ENCODE data around the gene ZNF598. TPM values are rescaled to one million over a fixed set of nuclear protein-coding genes. Genes with fewer than 3 reads are reported as not detected.

ZNF598 gene
- total RNA-seq, 1 donor from 2014 or later: 52.7 TPM

DNA sequence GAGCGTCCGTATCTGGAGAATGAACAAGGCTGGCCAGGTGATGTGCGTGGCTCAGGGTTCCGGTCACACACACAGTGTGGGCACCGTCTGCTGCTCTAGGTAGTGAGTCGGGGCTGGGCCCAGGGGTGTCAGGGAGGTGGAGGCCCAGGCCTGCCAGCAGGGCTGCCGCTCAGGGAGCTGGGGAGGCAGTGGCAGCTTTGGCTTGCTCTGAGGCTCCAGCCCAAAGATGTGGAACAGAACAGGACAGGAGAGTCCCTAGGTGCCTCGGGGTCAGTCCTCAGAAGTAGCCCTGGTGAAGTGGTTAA lies 33.5 kb downstream of the ZNF598 start:
- Mint-ChIP-seq H3K4me3 (no peak overlapping the region), H3K27me3 (ENCODE audit: low read depth) (peaks cover 29% of the 10 kb centered on the region), H3K27ac (no peak overlapping the region), H3K36me3 (peaks cover 9% of the 10 kb centered on the region), H3K9me3 (no peaks in the 10 kb centered on the region), H3K4me1 (peaks cover 20% of the 10 kb centered on the region)
- TF ChIP-seq, protein P1, sequence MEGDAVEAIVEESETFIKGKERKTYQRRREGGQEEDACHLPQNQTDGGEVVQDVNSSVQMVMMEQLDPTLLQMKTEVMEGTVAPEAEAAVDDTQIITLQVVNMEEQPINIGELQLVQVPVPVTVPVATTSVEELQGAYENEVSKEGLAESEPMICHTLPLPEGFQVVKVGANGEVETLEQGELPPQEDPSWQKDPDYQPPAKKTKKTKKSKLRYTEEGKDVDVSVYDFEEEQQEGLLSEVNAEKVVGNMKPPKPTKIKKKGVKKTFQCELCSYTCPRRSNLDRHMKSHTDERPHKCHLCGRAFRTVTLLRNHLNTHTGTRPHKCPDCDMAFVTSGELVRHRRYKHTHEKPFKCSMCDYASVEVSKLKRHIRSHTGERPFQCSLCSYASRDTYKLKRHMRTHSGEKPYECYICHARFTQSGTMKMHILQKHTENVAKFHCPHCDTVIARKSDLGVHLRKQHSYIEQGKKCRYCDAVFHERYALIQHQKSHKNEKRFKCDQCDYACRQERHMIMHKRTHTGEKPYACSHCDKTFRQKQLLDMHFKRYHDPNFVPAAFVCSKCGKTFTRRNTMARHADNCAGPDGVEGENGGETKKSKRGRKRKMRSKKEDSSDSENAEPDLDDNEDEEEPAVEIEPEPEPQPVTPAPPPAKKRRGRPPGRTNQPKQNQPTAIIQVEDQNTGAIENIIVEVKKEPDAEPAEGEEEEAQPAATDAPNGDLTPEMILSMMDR (IDR thresholded peaks at IDR 0.05; ENCODE audit: unreplicated experiment): no peak
- DNase-seq (ENCODE audit: low spot score in 2 of 2, unreplicated experiment in 2 of 2): no peak

DNA sequence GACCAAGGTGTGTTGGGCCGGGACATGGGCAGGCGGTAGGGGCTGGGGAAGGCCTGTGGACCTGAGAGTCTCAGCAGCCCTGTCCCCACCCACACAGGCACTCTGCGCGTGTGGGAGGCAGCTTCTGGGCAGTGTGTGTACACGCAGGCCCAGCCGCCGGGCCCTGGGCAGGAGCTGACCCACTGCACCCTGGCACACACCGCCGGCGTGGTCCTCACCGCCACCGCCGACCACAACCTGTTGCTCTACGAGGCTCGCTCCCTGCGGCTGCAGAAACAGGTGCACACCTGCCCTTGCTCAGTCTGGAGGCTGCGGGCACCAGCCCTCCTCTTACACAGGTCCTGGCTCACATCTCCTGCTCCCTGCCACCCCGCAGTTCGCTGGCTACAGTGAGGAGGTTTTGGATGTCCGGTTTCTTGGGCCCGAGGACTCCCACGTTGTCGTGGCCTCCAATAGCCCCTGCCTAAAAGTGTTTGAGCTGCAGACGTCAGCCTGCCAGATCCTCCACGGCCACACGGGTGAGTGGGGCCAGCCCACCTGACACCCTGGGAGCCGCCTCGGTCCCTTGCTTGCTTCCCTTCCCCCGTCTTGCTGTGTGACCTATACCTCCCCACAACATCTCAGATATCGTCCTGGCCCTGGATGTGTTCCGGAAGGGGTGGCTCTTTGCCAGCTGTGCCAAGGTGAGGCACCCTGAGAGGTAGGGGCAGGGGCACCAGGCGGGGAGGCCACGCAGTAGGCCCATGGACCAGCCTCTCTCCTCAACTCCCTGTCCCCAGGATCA lies 34.0 kb downstream of the ZNF598 start:
- peaks cover 22% of the 10 kb centered on the region for H3K4me1 Mint-ChIP-seq
- H3K27me3 Mint-ChIP-seq (ENCODE audit: low read depth): peaks cover 23% of the 10 kb centered on the region
- peaks cover 9% of the 10 kb centered on the region for H3K36me3 Mint-ChIP-seq
- TF ChIP-seq, protein P1 (IDR thresholded peaks at IDR 0.05; ENCODE audit: unreplicated experiment): no peak
- H3K27ac Mint-ChIP-seq: no peak overlapping the region
- no peaks in the 10 kb centered on the region for H3K9me3 Mint-ChIP-seq
- no peak for DNase-seq (ENCODE audit: low spot score in 2 of 2, unreplicated experiment in 2 of 2)
- no peak overlapping the region for H3K4me3 Mint-ChIP-seq

DNA sequence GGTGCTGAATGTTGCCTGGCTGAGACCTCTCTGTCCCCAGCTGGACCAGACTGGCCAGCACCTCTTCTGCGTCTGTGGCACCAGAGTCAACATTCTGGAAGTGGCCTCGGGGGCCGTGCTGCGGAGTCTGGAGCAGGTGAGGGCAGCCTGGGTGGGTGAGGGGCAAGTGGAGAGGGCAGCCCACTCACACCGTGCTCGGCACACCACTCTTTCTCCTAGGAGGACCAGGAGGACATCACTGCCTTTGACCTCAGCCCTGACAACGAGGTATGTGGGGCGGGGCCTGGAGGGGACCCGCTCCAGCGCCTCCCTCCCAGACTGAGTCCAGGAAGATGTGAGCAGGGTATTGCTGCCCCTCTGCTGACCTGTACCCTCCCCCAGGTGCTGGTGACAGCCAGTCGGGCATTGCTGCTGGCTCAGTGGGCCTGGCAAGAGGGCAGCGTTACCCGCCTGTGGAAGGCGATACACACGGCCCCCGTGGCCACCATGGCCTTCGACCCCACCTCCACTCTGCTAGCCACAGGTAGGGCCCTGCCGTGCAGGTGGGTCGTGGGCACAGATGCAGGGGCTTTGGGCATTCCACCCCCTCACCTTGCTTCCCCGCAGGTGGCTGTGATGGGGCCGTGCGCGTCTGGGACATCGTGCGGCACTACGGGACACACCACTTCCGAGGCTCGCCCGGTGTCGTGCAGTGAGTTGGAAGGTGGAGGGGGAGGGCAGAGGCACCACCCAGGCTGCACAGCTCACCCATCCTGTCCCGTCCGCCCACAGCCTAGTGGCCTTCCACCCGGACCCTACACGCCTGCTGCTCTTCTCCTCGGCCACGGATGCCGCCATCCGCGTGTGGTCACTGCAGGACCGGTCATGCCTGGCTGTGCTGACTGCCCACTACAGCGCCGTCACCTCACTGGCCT lies 35.2 kb downstream of the ZNF598 start:
- peaks cover 22% of the 10 kb centered on the region for H3K4me1 Mint-ChIP-seq
- TF ChIP-seq, protein P1 (IDR thresholded peaks at IDR 0.05; ENCODE audit: unreplicated experiment): no peak
- peak overlapping the region; percentile 38 for H3K4me3 Mint-ChIP-seq
- peaks cover 11% of the 10 kb centered on the region for H3K27me3 Mint-ChIP-seq (ENCODE audit: low read depth)
- H3K9me3 Mint-ChIP-seq: no peaks in the 10 kb centered on the region
- DNase-seq (ENCODE audit: low spot score in 2 of 2, unreplicated experiment in 2 of 2): no peak
- H3K36me3 Mint-ChIP-seq: peaks cover 9% of the 10 kb centered on the region
- H3K27ac Mint-ChIP-seq: no peak overlapping the region

DNA sequence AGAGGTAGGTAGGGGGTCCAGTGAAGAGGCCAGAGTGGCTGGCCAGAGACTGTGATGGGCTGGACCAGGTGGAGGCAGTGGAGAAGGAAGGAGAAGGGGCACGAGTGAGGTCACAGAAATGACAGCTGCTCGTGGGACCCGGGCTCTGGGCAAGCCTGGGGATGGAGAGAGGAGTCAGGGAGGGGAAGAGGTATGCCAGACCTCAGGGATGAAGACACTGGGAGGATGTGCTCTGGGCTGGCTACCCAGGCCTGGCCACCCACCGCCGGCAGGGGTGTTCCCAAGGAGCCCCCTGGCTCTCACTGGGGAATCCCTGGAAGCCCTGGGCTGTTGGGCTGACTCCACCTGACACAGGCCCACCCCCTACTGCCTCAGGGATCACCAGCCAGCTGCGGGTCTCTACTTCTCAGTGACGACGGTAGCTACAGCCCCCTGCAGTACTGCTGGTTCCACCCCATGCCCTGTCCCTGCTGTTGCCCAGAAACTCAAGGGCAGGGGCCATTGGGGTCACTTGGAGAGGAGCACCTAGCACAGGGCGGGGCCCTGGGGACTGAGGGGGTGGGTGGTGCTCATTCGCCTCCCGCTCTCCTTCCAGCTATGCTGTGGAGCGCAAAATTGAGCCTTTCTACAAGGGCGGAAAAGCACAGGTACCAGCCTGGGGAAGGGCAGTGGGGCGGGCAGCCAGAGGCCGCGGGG lies 36.0 kb downstream of the ZNF598 start:
- H3K27me3 Mint-ChIP-seq (ENCODE audit: low read depth): peaks cover 6% of the 10 kb centered on the region
- H3K9me3 Mint-ChIP-seq: no peaks in the 10 kb centered on the region
- peak overlapping the region; percentile 45 for H3K4me3 Mint-ChIP-seq
- no peak for DNase-seq (ENCODE audit: low spot score in 2 of 2, unreplicated experiment in 2 of 2)
- TF ChIP-seq, protein P1 (IDR thresholded peaks at IDR 0.05; ENCODE audit: unreplicated experiment): no peak
- H3K4me1 Mint-ChIP-seq: peaks cover 22% of the 10 kb centered on the region
- peaks cover 9% of the 10 kb centered on the region for H3K36me3 Mint-ChIP-seq
- H3K27ac Mint-ChIP-seq: no peak overlapping the region

DNA sequence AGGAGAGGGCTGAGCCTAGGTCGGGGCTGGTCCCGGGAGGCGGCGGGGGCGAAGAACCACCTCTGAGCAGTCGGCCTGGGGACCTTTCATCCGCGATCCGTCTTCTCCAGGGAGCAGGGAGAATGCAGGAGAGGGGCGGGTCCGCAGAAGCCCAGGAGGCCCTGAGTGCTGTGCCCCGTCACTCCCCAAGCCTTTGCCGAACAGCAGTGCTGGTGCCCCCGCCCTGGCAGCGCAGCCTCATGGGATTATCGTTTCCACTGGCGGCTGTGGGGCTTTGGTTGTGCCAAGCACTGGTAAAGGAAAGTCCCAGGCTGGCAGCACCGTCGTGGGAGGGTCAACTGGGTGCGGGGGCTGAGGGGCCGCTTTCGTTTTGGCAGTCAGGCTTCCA lies 37.1 kb downstream of the ZNF598 start:
- TF ChIP-seq, protein P1 (IDR thresholded peaks at IDR 0.05; ENCODE audit: unreplicated experiment): no peak
- peaks cover 7% of the 10 kb centered on the region for H3K36me3 Mint-ChIP-seq
- DNase-seq (ENCODE audit: low spot score in 2 of 2, unreplicated experiment in 2 of 2): no peak

More for the DNA sequence above, 37.1 kb downstream of the ZNF598 start:
- peak overlapping the region; percentile 93 for H3K4me3 Mint-ChIP-seq
- H3K27me3 Mint-ChIP-seq (ENCODE audit: low read depth): peaks cover 1% of the 10 kb centered on the region
- H3K4me1 Mint-ChIP-seq: peaks cover 22% of the 10 kb centered on the region
- H3K9me3 Mint-ChIP-seq: no peaks in the 10 kb centered on the region
- H3K27ac Mint-ChIP-seq: peak overlapping the region; percentile 97

All from mesothelial cell of epicardium (in vitro differentiated cells).